A549 (cell line): ENCODE results near the gene RRP36.

Experiments
- BHLHE40 ChIP-seq: IDR thresholded peaks from 2 replicates; pipeline ENCODE4 v1.6.1; 2012; ENCODE audit warnings: low read depth, low read length, inconsistent platforms
- CHD2 ChIP-seq: fragments of 150-350 bp; IDR thresholded peaks from 2 replicates; pipeline ENCODE4 v1.6.1; 2014; ENCODE audit warnings: low read length; ENCODE audit not compliant: partially characterized antibody
- CTCF ChIP-seq: fragments of >200 bp; sonication (Bioruptor Twin); formaldehyde crosslinking; IDR thresholded peaks from 3 replicates; pipeline ENCODE4 v1.5.1; 2016
- HMGXB4 ChIP-seq: fragments of 250-450 bp; sonication (Bioruptor Pico); IDR thresholded peaks from 2 replicates; pipeline ENCODE4 v1.5.0; 2021; ENCODE audit warnings: mild to moderate bottlenecking, moderate library complexity, borderline replicate concordance
- HOXB13 ChIP-seq: fragments of 250-450 bp; sonication (Bioruptor Pico); IDR thresholded peaks from 2 replicates; pipeline ENCODE4 v1.5.0; 2020; ENCODE audit warnings: low read depth, mild to moderate bottlenecking, moderate library complexity
- MAX ChIP-seq: IDR thresholded peaks from 2 replicates; pipeline ENCODE4 v1.6.1; 2012
- PBX3 ChIP-seq: IDR thresholded peaks from 2 replicates; pipeline ENCODE4 v1.6.1; 2012
- POLR2A ChIP-seq: IDR thresholded peaks from 2 replicates; pipeline ENCODE4 v1.6.1; 2012; ENCODE audit warnings: mild to moderate bottlenecking, low read length
- POLR2AphosphoS2 ChIP-seq: conservative IDR thresholded peaks from 2 replicates; pipeline ENCODE4 v1.6.1; 2012; ENCODE audit warnings: low read length, improper control_type of control experiment, inconsistent platforms
- REST ChIP-seq: fragments of 200-600 bp; sonication (generic); IDR thresholded peaks from 2 replicates; pipeline ENCODE4 v1.6.1; 2016; ENCODE audit warnings: antibody characterized with exemption, mild to moderate bottlenecking, moderate library complexity
- RFX5 ChIP-seq: fragments of 450-650 bp; IDR thresholded peaks from 2 replicates; pipeline ENCODE4 v1.7.1; 2014; ENCODE audit warnings: antibody characterized with exemption, mild to moderate bottlenecking, moderate library complexity
- SMC3 ChIP-seq: fragments of >200 bp; sonication (Bioruptor Twin); formaldehyde crosslinking; IDR thresholded peaks from 3 replicates; pipeline ENCODE4 v1.6.1; 2018; ENCODE audit warnings: inconsistent platforms
- USF2 ChIP-seq: fragments of 450-650 bp; IDR thresholded peaks from 2 replicates; pipeline ENCODE4 v1.6.1; 2014; ENCODE audit warnings: antibody characterized with exemption

- no peak for TF ChIP-seq CHD2
- no peak for TF ChIP-seq CTCF
- no peak for TF ChIP-seq POLR2A
- no peak for TF ChIP-seq RFX5
- TF ChIP-seq MAX: no peak
- no peak for TF ChIP-seq SMC3
- no peak for TF ChIP-seq POLR2AphosphoS2
- TF ChIP-seq HOXB13 (CRISPR knock-in tag): no peak
- TF ChIP-seq HMGXB4 (CRISPR knock-in tag): no peak
- TF ChIP-seq USF2: no peak
- TF ChIP-seq PBX3: no peak
- TF ChIP-seq REST: no peak
- TF ChIP-seq BHLHE40: no peak
Measured at GRCh38 chr6:43054206-43054943, 33.0 kb downstream of the RRP36 start.
